AG10803 (cell line): Measurements from ENCODE around the gene BGN.
A peak's percentile ranks its signal among the peaks of the same experiment; 100 is the strongest.

Source experiments
- DNase-seq: peaks from one replicate; pipeline ENCODE4 v3.0.0; 2010; ENCODE audit warnings: low read depth
- H3K4me3 ChIP-seq: 2 replicates; pipeline ENCODE4 v1.5.1; 2011; ENCODE audit warnings: mild to moderate bottlenecking, low read length, control low read depth
- CTCF ChIP-seq: conservative IDR thresholded peaks from 2 replicates; pipeline ENCODE4 v1.5.1; 2011; ENCODE audit warnings: mild to moderate bottlenecking, low read length, control low read depth, inconsistent platforms

The BGN gene

GRCh38 chrX:153462291-153462690 is 32.5 kb upstream of the BGN start:
- DNase-seq: no peak
- TF ChIP-seq CTCF: no peak
- H3K4me3 ChIP-seq: no peak overlapping the region

GRCh38 chrX:153463031-153463430 is 31.7 kb upstream of the BGN start:
- H3K4me3 ChIP-seq: no peak overlapping the region
- TF ChIP-seq CTCF: no peak
- no peak for DNase-seq

- TF ChIP-seq CTCF: no peak
- H3K4me3 ChIP-seq: no peak overlapping the region
- DNase-seq: no peak
These were observed 31.2 kb upstream of the BGN start for GRCh38 chrX:153463556-153463955.

GRCh38 chrX:153464116-153464515 is 30.7 kb upstream of the BGN start:
- H3K4me3 ChIP-seq: no peak overlapping the region
- DNase-seq: no peak
- no peak for TF ChIP-seq CTCF

GRCh38 chrX:153465691-153466380 is 28.9 kb upstream of the BGN start:
- no peak overlapping the region for H3K4me3 ChIP-seq
- DNase-seq: no peak
- no peak for TF ChIP-seq CTCF

GRCh38 chrX:153468008-153468580 is 26.7 kb upstream of the BGN start:
- peak; percentile 13 for DNase-seq
- H3K4me3 ChIP-seq: no peak overlapping the region
- TF ChIP-seq CTCF: no peak

- peak; percentile 21 for DNase-seq
- no peak; the same call in 1 of the 2 replicates for TF ChIP-seq CTCF
- H3K4me3 ChIP-seq: peak overlapping the region; percentile 59
These were observed 24.9 kb upstream of the BGN start for GRCh38 chrX:153469811-153470410.
